Stimulated activated CD8-positive, alpha-beta memory T cell treated with anti-CD3 and anti-CD28 coated beads, Interleukin-12 subunit alpha, Interleukin-12 subunit beta, amount 100 ng/mL, for 4 hours (primary cell): ENCODE results near the gene COA3.

Source experiments
- DNase-seq: peaks from one replicate; pipeline ENCODE4 v3.0.0-alpha.2; 2020; ENCODE audit warnings: low read depth

COA3 gene

DNA sequence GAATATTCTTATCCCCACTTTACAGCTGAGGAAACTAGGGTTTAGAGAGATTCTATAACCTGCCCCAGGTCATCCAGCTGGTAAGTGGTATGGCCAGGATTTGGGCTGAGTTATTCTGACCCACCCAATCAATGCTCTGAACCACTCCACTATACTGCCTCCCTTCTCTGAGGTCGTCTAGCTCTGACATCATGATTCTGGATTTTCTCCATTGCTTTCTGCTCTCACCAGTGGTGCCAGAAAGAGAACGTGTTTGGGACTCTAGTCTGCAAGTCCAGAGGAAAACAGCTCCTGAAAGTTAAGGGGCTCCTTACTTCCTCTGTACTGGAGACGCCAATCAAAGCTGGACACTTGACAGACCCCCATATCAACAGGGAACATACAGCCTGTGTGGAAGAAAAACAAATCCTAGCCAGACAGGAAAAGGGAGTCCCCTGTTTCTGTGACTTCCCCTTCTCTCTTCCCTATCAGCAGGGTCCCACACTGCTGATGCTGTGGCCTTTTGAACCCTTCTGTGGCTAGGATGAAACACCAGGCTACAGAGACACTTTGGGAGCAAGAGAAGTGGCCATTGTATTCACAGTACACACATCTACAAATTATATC is 47.7 kb downstream of the COA3 start:
- DNase-seq: no peak

GRCh38 chr17:42748908-42749798 is 49.4 kb downstream of the COA3 start:
- no peak for DNase-seq

GRCh38 chr17:42748202-42748907 is 50.1 kb downstream of the COA3 start:
- no peak for DNase-seq
